Peyer's patch (tissue), 4 donors: ENCODE measurements around the gene CLASP1.
"Not testable (repeated sequence)": the region's sequence is repeated elsewhere in the genome, so short reads cannot be mapped to it uniquely, and the experiment has no call there.

Experiments used
- POLR2A ChIP-seq, 2 donors: fragments of 450-650 bp; IDR thresholded peaks; one replicate each; pipeline ENCODE4 v1.5.1; 2017; ENCODE audit warnings: antibody characterized with exemption in 2 of 2, mild to moderate bottlenecking in 2 of 2, moderate library complexity in 2 of 2
- TF ChIP-seq, protein P1 (sequence below), 6 experiments: fragments of 450-650 bp in 4 of 6; fragments of 200-600 bp in 2 of 6; sonication (generic) in 1 of 6; IDR thresholded peaks; one replicate each; pipeline ENCODE4 v1.5.1; 2017 to 2019; ENCODE audit warnings: antibody characterized with exemption in 6 of 6, mild to moderate bottlenecking in 3 of 6, moderate library complexity in 1 of 6

DNA sequence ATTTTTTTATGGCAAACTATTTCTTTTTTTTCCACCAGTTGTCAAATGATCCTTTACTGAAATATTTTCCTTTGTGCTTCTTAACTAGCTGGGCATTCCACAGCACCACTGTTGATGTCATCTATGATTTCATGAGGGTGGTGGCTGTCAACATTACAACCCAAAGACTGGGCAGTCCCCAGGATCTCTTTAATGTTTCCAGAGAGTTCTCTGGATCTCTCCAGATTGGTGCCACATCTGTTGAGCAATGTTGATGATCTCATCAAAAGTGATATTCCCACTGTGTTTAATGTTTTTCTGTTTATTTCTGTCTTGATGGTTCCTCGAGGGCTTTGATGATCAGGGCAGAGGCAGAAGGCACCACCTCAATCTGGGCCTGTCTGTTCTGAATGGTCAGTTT, 9.1 kb upstream of the CLASP1 start:
- TF ChIP-seq, protein P1, sequence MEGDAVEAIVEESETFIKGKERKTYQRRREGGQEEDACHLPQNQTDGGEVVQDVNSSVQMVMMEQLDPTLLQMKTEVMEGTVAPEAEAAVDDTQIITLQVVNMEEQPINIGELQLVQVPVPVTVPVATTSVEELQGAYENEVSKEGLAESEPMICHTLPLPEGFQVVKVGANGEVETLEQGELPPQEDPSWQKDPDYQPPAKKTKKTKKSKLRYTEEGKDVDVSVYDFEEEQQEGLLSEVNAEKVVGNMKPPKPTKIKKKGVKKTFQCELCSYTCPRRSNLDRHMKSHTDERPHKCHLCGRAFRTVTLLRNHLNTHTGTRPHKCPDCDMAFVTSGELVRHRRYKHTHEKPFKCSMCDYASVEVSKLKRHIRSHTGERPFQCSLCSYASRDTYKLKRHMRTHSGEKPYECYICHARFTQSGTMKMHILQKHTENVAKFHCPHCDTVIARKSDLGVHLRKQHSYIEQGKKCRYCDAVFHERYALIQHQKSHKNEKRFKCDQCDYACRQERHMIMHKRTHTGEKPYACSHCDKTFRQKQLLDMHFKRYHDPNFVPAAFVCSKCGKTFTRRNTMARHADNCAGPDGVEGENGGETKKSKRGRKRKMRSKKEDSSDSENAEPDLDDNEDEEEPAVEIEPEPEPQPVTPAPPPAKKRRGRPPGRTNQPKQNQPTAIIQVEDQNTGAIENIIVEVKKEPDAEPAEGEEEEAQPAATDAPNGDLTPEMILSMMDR (IDR thresholded peaks at IDR 0.05) = not testable (repeated sequence)
- not testable (repeated sequence) for TF ChIP-seq POLR2A (IDR thresholded peaks at IDR 0.05)
